ENCODE measurements around the gene TPRA1. TPM values are rescaled to one million over a fixed set of nuclear protein-coding genes. Genes with fewer than 3 reads are reported as not detected.

TPRA1 gene
- total RNA-seq, 1 experiment from 2014 or later, result 58.5 TPM

DNA sequence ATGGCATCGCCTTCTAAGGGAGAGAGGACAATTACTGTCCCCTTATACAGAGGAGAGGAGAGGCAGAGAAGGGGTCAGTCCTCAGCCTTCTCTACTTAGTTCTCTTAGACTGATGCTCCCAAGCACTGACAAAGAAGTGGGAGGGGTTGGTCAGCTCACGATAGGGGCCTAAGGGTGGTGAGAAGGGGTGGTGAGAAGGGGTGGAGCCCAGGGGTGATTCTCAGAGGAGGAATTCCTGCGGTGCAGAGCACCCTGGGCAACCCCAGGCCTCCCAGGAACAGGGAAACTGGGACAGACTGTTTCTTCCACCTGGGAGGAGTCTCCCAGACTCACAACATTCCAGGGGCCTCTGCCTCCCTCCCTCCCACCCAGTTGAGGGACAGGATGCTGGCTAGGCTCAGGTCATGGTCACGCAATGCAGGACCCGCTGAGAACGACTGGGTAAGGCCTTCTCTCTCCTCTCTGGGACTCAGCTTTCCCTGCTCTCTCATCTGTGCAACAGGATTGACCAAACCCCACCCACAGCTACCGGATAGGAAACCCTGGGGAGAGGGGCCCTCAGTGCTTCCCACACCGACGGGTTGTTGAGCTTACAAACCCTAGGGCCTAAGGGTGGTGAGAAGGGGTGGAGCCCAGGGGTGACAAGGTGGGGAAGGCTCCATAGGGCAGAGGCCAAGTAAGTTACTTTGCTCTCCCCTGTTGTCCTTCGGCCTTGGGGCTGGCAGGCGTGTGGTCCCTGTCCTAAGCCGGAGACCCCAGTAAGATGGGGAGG lies 1.5 kb downstream of the TPRA1 start:
- H2AFZ ChIP-seq, result peak overlapping the region; percentile 77
- no peaks in the 10 kb centered on the region for H3K36me3 ChIP-seq (ENCODE audit: low read depth)
- H3K9me2 ChIP-seq (ENCODE audit: insufficient read depth), result no peaks in the 10 kb centered on the region
- H3F3A ChIP-seq (ENCODE audit: insufficient read depth, low read depth), result peaks cover 18% of the 10 kb centered on the region
- H3K79me2 ChIP-seq (ENCODE audit: low read depth), result peaks cover 41% of the 10 kb centered on the region
- intact Hi-C loops (cut with micrococcal nuclease; ENCODE audit: unreplicated experiment), result no loop called here
- TF ChIP-seq, protein P1, sequence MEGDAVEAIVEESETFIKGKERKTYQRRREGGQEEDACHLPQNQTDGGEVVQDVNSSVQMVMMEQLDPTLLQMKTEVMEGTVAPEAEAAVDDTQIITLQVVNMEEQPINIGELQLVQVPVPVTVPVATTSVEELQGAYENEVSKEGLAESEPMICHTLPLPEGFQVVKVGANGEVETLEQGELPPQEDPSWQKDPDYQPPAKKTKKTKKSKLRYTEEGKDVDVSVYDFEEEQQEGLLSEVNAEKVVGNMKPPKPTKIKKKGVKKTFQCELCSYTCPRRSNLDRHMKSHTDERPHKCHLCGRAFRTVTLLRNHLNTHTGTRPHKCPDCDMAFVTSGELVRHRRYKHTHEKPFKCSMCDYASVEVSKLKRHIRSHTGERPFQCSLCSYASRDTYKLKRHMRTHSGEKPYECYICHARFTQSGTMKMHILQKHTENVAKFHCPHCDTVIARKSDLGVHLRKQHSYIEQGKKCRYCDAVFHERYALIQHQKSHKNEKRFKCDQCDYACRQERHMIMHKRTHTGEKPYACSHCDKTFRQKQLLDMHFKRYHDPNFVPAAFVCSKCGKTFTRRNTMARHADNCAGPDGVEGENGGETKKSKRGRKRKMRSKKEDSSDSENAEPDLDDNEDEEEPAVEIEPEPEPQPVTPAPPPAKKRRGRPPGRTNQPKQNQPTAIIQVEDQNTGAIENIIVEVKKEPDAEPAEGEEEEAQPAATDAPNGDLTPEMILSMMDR (conservative IDR thresholded peaks at IDR 0.05), result no peak
- TF ChIP-seq EZH2 (IDR thresholded peaks at IDR 0.05; ENCODE audit: low read depth), result no peak
- peak overlapping the region; percentile 70 for H3K4me3 ChIP-seq
- DNase-seq, result peak; percentile 70 to 84
- no peaks in the 10 kb centered on the region for H3K27me3 ChIP-seq (ENCODE audit: insufficient read depth, low read depth)
- ChIA-PET POLR2A (ENCODE audit: unreplicated experiment) (interaction anchor here (0.5 to 0.7 kb wide), 4 partner anchors 202 to 1993 kb away, joined by 3 to 20 read pairs (median 3); no protein-coding TSS in a partner anchor), CTCF (interaction anchor here (0.6 to 1.0 kb wide), 3 partner anchors 39 to 228 kb away, joined by 3 to 8 read pairs (median 4); no protein-coding TSS in a partner anchor)
- 0 out of 2 replicates have a peak overlapping the region, but pooled peaks have one; percentile 92 for H3K27ac ChIP-seq
- no TSS peak for BruUV-seq (replicated peaks)
- H3K9me3 ChIP-seq (ENCODE audit: insufficient read depth, low read depth), result no peaks in the 10 kb centered on the region
- H4K20me1 ChIP-seq (ENCODE audit: insufficient read depth), result peaks cover 15% of the 10 kb centered on the region
- H3K4me2 ChIP-seq, result peak overlapping the region; percentile 91
- H3K4me1 ChIP-seq (replicated peaks; ENCODE audit: insufficient read depth), result peaks cover 22% of the 10 kb centered on the region

DNA sequence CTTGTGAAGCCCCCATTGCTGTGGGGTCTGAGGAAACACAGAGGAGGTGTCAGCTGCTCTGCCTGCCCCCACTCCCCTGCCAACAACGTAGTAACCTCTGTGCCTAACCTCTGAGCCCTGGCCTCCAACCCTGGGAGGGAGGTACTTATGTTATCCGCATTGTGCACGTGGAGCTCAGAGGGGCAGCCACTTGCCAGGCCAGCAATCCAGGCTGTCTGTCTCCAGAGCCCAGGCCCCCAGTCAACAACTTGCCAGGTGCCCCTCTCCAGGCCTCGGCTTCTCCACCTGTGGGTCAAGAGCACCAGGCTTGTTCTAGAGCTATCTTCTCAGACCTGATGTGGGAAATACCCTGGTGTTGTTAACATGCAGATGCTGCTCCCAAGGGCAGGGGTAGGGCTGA lies 2.7 kb downstream of the TPRA1 start:
- Histone ChIP-seq H3K27me3 (ENCODE audit: insufficient read depth, low read depth) (no peaks in the 10 kb centered on the region), H2AFZ (no peak overlapping the region), H4K20me1 (ENCODE audit: insufficient read depth) (peaks cover 15% of the 10 kb centered on the region), H3K27ac (no peak overlapping the region), H3K79me2 (ENCODE audit: low read depth) (peaks cover 41% of the 10 kb centered on the region), H3K36me3 (ENCODE audit: low read depth) (no peaks in the 10 kb centered on the region), H3K9me3 (ENCODE audit: insufficient read depth, low read depth) (no peaks in the 10 kb centered on the region), H3K4me3 (no peak overlapping the region), H3K4me1 (replicated peaks; ENCODE audit: insufficient read depth) (peaks cover 22% of the 10 kb centered on the region), H3F3A (ENCODE audit: insufficient read depth, low read depth) (peaks cover 18% of the 10 kb centered on the region), H3K4me2 (no peak overlapping the region), H3K9me2 (ENCODE audit: insufficient read depth) (no peaks in the 10 kb centered on the region)
- ChIA-PET CTCF (interaction anchor here (0.7 kb wide), 1 partner anchor 374 kb away, joined by 8 read pairs; no protein-coding TSS in a partner anchor), POLR2A (ENCODE audit: unreplicated experiment) (interaction anchor here (0.7 kb wide), 1 partner anchor 13 kb away, joined by 4 read pairs; no protein-coding TSS in a partner anchor)
- BruUV-seq (replicated peaks), result no TSS peak
- intact Hi-C loops (cut with micrococcal nuclease; ENCODE audit: unreplicated experiment), result no loop called here
- DNase-seq, result no peak
- TF ChIP-seq, protein P1 (conservative IDR thresholded peaks at IDR 0.05), result no peak
- TF ChIP-seq EZH2 (IDR thresholded peaks at IDR 0.05; ENCODE audit: low read depth), result no peak

DNA sequence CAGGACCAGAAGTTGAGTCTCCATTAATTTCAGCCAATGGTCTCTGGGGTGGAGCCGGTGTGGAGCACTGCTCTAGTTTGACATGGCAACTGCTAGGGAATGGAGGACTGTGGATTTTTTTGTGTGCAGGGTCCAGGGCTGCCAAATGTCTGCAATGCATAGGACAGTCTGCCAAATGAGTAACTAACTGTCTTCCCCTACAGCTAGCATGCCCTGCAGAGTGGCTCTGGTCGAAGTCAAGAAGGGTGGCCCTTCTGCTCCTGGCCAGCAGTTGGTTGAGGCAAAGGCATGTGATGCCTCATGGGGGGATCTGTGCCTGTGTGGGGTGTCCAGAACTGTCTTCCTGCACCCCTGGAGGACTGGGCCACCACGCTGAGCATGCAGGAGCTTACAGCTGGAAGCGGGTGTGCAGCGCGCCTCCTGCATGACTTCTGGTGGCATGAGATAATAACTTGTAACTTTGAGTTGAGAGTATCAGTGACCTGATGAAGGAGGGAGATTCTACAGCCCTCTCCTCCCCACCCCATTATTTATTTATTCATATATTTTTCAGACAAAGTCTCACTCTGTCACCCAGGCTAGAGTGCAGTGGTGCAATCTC lies 4.6 kb downstream of the TPRA1 start:
- H3K27me3 ChIP-seq (ENCODE audit: insufficient read depth, low read depth), result no peaks in the 10 kb centered on the region
- H3K79me2 ChIP-seq (ENCODE audit: low read depth), result peaks cover 41% of the 10 kb centered on the region
- no peak overlapping the region for H3K4me2 ChIP-seq
- BruUV-seq (replicated peaks), result no TSS peak
- ChIA-PET CTCF (interaction anchor here (0.6 kb wide), 1 partner anchor 1660 kb away, joined by 4 read pairs; no protein-coding TSS in a partner anchor), POLR2A (ENCODE audit: unreplicated experiment) (no interaction called here)
- H3K4me1 ChIP-seq (replicated peaks; ENCODE audit: insufficient read depth), result peaks cover 12% of the 10 kb centered on the region
- no peak overlapping the region for H3K27ac ChIP-seq
- H4K20me1 ChIP-seq (ENCODE audit: insufficient read depth), result peaks cover 15% of the 10 kb centered on the region
- H2AFZ ChIP-seq, result no peak overlapping the region
- H3K9me2 ChIP-seq (ENCODE audit: insufficient read depth), result no peaks in the 10 kb centered on the region
- no peak overlapping the region for H3K4me3 ChIP-seq
- peaks cover 2% of the 10 kb centered on the region; the same call in 1 of the 2 replicates for H3F3A ChIP-seq (ENCODE audit: insufficient read depth, low read depth)
- no peak for DNase-seq
- TF ChIP-seq EZH2 (IDR thresholded peaks at IDR 0.05; ENCODE audit: low read depth), result no peak
- H3K36me3 ChIP-seq (ENCODE audit: low read depth), result no peaks in the 10 kb centered on the region
- intact Hi-C loops (cut with micrococcal nuclease; ENCODE audit: unreplicated experiment), result no loop called here
- H3K9me3 ChIP-seq (ENCODE audit: insufficient read depth, low read depth), result no peaks in the 10 kb centered on the region

Measured in PC-9 (cell line).